NCI-H510A (cell line): ENCODE results near the gene TP73.
"Not testable (repeated sequence)": the region's sequence is repeated elsewhere in the genome, so short reads cannot be mapped to it uniquely, and the experiment has no call there.

Experiments
- DNase-seq: peaks from one replicate; lab custom pipeline; 2025; lab: John Stamatoyannopoulos, UW

TP73 gene

GRCh38 chr1:3618881-3619671 is 33.2 kb upstream of the TP73 start:
- DNase-seq, result no peak

GRCh38 chr1:3620708-3621107 is 31.6 kb upstream of the TP73 start:
- no peak for DNase-seq

GRCh38 chr1:3621151-3621671 is 31.1 kb upstream of the TP73 start:
- DNase-seq, result not testable (repeated sequence)

GRCh38 chr1:3622102-3622501 is 30.2 kb upstream of the TP73 start:
- not testable (repeated sequence) for DNase-seq

- DNase-seq, result no peak
Observed at GRCh38 chr1:3623441-3624199, 28.7 kb upstream of the TP73 start.

GRCh38 chr1:3624200-3625136 is 27.8 kb upstream of the TP73 start, which contains the start of gene TPRG1L:
Gene TPRG1L (plus strand): TSS chr1:3625015. CDS start chr1:3625073, 58 bp downstream.
- DNase-seq, result peak; percentile 64

GRCh38 chr1:3625151-3625907 is 27.0 kb upstream of the TP73 start:
- DNase-seq, result no peak

GRCh38 chr1:3626025-3626424 is 26.3 kb upstream of the TP73 start:
- no peak for DNase-seq

- no peak for DNase-seq
Observed at GRCh38 chr1:3627515-3628253, 24.6 kb upstream of the TP73 start.

- DNase-seq, result no peak
Observed at GRCh38 chr1:3628445-3628844, 23.9 kb upstream of the TP73 start.

GRCh38 chr1:3629561-3630160 is 22.7 kb upstream of the TP73 start:
- no peak for DNase-seq

GRCh38 chr1:3630161-3630611 is 22.1 kb upstream of the TP73 start:
- no peak for DNase-seq

GRCh38 chr1:3630914-3631313 is 21.4 kb upstream of the TP73 start:
- DNase-seq, result no peak

- DNase-seq, result no peak
Observed at GRCh38 chr1:3631320-3632260, 20.7 kb upstream of the TP73 start.

GRCh38 chr1:3632298-3632697 is 20.0 kb upstream of the TP73 start:
- DNase-seq, result no peak

- DNase-seq, result no peak
Observed at GRCh38 chr1:3632716-3633343, 19.5 kb upstream of the TP73 start.

- no peak for DNase-seq
Observed at GRCh38 chr1:3633344-3634058, 18.8 kb upstream of the TP73 start.
